Activated T-cell treated with anti-CD3 and anti-CD28 coated beads, Interleukin-2, amount 50 U/mL, for 4 hours (primary cell): ENCODE measurements around the gene TLE2. TPM values are rescaled to one million over a fixed set of nuclear protein-coding genes. Genes with fewer than 3 reads are reported as not detected.
"Not testable (repeated sequence)": the region's sequence is repeated elsewhere in the genome, so short reads cannot be mapped to it uniquely, and the experiment has no call there.

ENCODE experiments used
- ATAC-seq, 2 donors: fragments of 200-7000 bp; cut with Tn5 transposase; one replicate each; pipeline ENCODE4 v1.10.0; 2021
- DNase-seq: peaks from one replicate; pipeline ENCODE4 v3.0.0-alpha.2; 2020
- H3K27me3 Mint-ChIP-seq: one replicate; pipeline ENCODE4 v1.8.0; 2021; ENCODE audit warnings: low read depth, mixed read lengths
- H3K36me3 Mint-ChIP-seq: one replicate; pipeline ENCODE4 v1.8.0; 2022; ENCODE audit warnings: mixed read lengths; ENCODE audit not compliant: insufficient read depth
- H3K4me1 Mint-ChIP-seq: one replicate; pipeline ENCODE4 v1.8.0; 2021; ENCODE audit warnings: low read depth, mixed read lengths
- H3K4me3 Mint-ChIP-seq: one replicate; pipeline ENCODE4 v1.8.0; 2021; ENCODE audit warnings: mild to moderate bottlenecking, moderate library complexity, mixed read lengths
- H3K9me3 Mint-ChIP-seq: one replicate; pipeline ENCODE4 v1.8.0; 2021; ENCODE audit warnings: mixed read lengths
- total RNA-seq, 3 donors: library from RNA; stranded (reverse); gene quantifications; one replicate each; pipeline ENCODE4 v1.2.1, GENCODE V29; 2021

Gene TLE2
- total RNA-seq, 3 donors from 2014 or later, result 4.8 to 5.9 (median 5.7) TPM

DNA sequence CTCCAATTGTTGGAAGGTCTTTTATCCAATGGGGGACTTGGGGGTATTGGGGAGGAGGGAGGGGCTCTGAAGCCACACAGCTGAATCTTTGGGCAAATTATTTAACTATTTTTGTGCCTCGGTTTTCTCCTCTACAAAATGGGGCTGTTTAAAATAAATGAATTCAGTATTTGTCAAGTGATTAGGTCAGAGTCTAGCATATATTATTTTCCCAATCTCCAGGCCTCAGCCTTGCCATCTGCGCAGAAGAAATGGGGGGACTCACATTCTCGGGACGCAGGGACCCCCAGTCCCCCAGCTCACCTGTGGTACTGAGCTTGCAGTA lies 31.7 kb upstream of the TLE2 start:
- ATAC-seq (no peak), DNase-seq (no peak)
- Mint-ChIP-seq H3K4me3 (peak overlapping the region; percentile 80), H3K9me3 (no peaks in the 10 kb centered on the region), H3K4me1 (peaks cover 50% of the 10 kb centered on the region), H3K27me3 (no peaks in the 10 kb centered on the region), H3K36me3 (peaks cover 17% of the 10 kb centered on the region)

GRCh38 chr19:3059653-3060052 lies 30.6 kb upstream of the TLE2 start:
- DNase-seq, result no peak
- Mint-ChIP-seq H3K27me3 (no peaks in the 10 kb centered on the region), H3K4me3 (peak overlapping the region; percentile 80), H3K4me1 (peaks cover 52% of the 10 kb centered on the region), H3K36me3 (peaks cover 22% of the 10 kb centered on the region), H3K9me3 (no peaks in the 10 kb centered on the region)
- ATAC-seq, result no peak

DNA sequence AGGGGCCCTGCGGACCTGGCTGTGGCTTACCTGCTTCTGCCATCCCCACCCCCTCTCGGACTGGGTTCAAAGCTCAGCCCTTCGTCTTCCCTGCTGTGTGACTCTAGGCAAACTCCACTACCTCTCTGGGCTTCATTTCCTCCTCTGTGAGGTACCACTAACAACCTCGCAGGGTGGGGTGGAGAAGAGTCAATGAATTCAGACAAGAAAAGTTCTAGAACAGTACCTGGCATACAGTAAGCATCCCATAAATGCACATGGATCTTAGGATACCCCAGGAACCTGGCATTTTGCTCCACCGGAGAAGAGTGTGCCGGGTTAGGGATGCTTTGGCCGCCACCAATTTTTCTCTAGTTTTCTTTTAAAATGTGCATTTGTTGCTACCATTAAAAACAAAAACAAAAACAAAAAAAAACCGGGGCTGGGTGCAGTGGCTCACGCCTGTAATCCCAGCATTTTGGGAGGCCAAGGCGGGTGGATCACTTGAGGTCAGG lies 29.8 kb upstream of the TLE2 start:
- Mint-ChIP-seq H3K27me3 (no peaks in the 10 kb centered on the region), H3K36me3 (peaks cover 27% of the 10 kb centered on the region), H3K4me1 (peaks cover 55% of the 10 kb centered on the region), H3K9me3 (no peaks in the 10 kb centered on the region), H3K4me3 (no peak overlapping the region)
- no peak for ATAC-seq
- no peak for DNase-seq

DNA sequence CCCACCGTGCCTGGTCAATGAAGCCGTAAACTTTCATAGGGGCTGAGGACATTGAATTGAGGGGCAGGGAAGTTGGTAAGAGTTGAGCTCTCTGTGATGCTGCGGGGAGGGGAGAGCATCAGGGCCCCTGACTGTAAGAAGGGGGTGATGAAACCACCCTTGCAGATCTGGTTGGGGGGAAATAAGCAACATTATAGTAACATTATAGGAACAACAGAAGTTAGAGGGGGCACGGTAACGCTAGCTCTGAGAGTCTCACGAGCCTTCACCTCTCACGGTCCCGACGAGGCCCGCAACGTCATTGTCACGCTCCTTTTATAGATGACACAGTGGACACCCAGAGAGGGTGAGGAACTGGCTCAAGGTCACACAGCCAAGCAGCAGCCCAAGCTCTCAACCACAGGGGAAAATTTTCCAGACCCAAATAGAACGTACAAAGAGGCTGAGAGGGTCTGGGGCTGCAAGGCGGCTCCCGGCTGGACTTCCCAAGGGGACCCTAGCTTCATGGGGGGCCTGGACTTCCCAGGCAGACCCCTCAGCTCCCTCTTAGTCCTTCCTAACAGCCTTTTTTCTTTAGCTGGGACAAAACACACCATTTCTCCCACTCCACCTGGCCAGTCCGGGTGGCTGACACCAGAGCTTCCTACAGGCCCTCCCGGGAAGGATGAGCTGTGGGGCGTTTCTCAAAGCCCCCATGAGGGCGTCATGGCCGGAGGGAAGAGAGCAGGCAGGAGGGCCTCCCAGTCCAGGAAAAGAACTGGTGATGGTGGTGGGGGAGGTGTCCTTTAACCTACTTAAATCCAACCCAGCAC lies 29.1 kb upstream of the TLE2 start:
- peaks cover 52% of the 10 kb centered on the region for H3K4me1 Mint-ChIP-seq
- ATAC-seq (no peak), DNase-seq (no peak)
- no peaks in the 10 kb centered on the region for H3K9me3 Mint-ChIP-seq
- H3K27me3 Mint-ChIP-seq, result no peaks in the 10 kb centered on the region
- H3K36me3 Mint-ChIP-seq, result peaks cover 27% of the 10 kb centered on the region
- H3K4me3 Mint-ChIP-seq, result no peak overlapping the region

- DNase-seq, result no peak
- Mint-ChIP-seq H3K4me1 (peaks cover 50% of the 10 kb centered on the region), H3K36me3 (peaks cover 27% of the 10 kb centered on the region), H3K27me3 (no peaks in the 10 kb centered on the region), H3K9me3 (no peaks in the 10 kb centered on the region), H3K4me3 (no peak overlapping the region)
- no peak for ATAC-seq
Measured at GRCh38 chr19:3057275-3057714, 28.2 kb upstream of the TLE2 start.

GRCh38 chr19:3056417-3057088 lies 27.5 kb upstream of the TLE2 start:
- no peak for ATAC-seq
- peaks cover 52% of the 10 kb centered on the region for H3K4me1 Mint-ChIP-seq

DNA sequence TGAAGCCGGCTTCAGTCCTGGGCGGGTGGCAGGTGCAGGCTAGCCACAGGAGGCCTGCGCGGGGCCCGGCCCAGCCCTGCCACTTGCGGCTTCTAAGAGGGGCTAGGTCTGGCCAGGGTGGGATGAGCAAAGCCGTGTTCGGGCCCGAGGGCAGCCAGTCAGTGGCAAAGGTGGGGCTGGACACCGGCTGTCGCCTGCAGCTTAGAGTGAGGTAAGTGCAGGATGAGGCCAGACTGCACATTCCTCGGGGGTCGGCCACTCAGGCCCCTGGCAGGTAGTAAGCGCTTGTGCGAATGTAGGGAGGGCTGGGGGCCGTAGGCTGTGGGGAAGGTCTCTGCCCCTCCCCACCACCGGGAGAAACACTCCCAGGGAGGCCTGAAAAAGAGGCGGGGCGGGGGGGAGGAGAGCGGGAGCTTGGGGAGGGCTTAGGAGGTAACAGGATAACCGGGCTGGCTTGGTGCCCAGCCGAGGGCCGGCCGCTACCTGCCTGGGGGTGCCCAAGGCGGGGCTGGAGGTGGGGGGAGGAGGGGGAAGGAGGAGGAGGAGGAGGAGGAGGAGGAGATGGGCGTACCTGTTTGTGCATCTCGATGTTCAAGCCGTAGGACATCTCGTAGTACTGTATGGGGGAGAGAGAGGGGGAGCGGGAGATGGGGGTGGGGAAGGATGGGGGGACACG lies 26.8 kb upstream of the TLE2 start:
- H3K4me3 Mint-ChIP-seq, result no peak overlapping the region
- DNase-seq, result no peak
- no peaks in the 10 kb centered on the region for H3K9me3 Mint-ChIP-seq
- peaks cover 50% of the 10 kb centered on the region for H3K4me1 Mint-ChIP-seq
- peaks cover 27% of the 10 kb centered on the region for H3K36me3 Mint-ChIP-seq
- H3K27me3 Mint-ChIP-seq, result no peaks in the 10 kb centered on the region
- ATAC-seq, result no peak

More at GRCh38 chr19:3056417-3057088, 27.5 kb upstream of the TLE2 start:
- no peak overlapping the region for H3K4me3 Mint-ChIP-seq
- peaks cover 27% of the 10 kb centered on the region for H3K36me3 Mint-ChIP-seq
- no peak for DNase-seq
- H3K27me3 Mint-ChIP-seq, result no peaks in the 10 kb centered on the region
- no peaks in the 10 kb centered on the region for H3K9me3 Mint-ChIP-seq

- H3K4me3 Mint-ChIP-seq, result no peak overlapping the region
- peaks cover 44% of the 10 kb centered on the region for H3K4me1 Mint-ChIP-seq
- ATAC-seq (peak in 1 of 2 donors; percentile 23), DNase-seq (no peak)
- H3K9me3 Mint-ChIP-seq, result no peaks in the 10 kb centered on the region
- H3K36me3 Mint-ChIP-seq, result peaks cover 27% of the 10 kb centered on the region
- H3K27me3 Mint-ChIP-seq, result no peaks in the 10 kb centered on the region
Measured at GRCh38 chr19:3054972-3055740, 26.1 kb upstream of the TLE2 start.

- DNase-seq, result no peak
- H3K36me3 Mint-ChIP-seq, result peaks cover 27% of the 10 kb centered on the region
- H3K4me3 Mint-ChIP-seq, result no peak overlapping the region
- no peaks in the 10 kb centered on the region for H3K27me3 Mint-ChIP-seq
- H3K4me1 Mint-ChIP-seq, result peaks cover 39% of the 10 kb centered on the region
- ATAC-seq, result no peak
- H3K9me3 Mint-ChIP-seq, result no peaks in the 10 kb centered on the region
Measured at GRCh38 chr19:3054265-3054971, 25.3 kb upstream of the TLE2 start.

DNA sequence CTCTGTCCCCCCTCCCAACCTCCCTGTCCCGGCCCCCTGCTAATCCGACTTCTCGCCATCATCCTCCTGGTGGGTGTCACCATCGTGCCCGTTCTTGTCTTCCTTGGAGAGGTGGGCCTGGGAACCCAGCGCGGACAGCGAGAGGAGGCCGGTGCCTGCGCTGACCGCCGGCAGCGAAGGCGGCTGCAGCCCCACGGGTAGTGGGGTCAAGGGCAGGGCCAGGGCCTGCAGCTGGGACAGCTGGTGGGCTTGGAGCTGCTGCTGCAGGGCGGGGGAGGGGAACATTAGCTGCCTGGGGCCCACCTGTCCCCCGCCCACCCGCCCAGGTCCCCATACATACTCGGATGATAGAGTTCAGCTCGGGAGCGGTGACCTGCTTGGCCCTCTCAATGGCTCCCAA lies 24.7 kb upstream of the TLE2 start:
- DNase-seq (no peak), ATAC-seq (no peak)
- Mint-ChIP-seq H3K9me3 (no peaks in the 10 kb centered on the region), H3K27me3 (no peaks in the 10 kb centered on the region), H3K4me3 (no peak overlapping the region), H3K36me3 (peaks cover 26% of the 10 kb centered on the region), H3K4me1 (peaks cover 40% of the 10 kb centered on the region)

- DNase-seq (no peak), ATAC-seq (no peak)
- no peak overlapping the region for H3K4me3 Mint-ChIP-seq
- H3K4me1 Mint-ChIP-seq, result peaks cover 34% of the 10 kb centered on the region
- peaks cover 20% of the 10 kb centered on the region for H3K36me3 Mint-ChIP-seq
- no peaks in the 10 kb centered on the region for H3K27me3 Mint-ChIP-seq
- H3K9me3 Mint-ChIP-seq, result no peaks in the 10 kb centered on the region
Measured at GRCh38 chr19:3053218-3053621, 24.1 kb upstream of the TLE2 start.

GRCh38 chr19:3050016-3050415 lies 20.9 kb upstream of the TLE2 start:
- H3K4me3 Mint-ChIP-seq, H3K27me3 Mint-ChIP-seq, DNase-seq, ATAC-seq, H3K36me3 Mint-ChIP-seq, H3K9me3 Mint-ChIP-seq: not testable (repeated sequence)
- H3K4me1 Mint-ChIP-seq, result peaks cover 26% of the 10 kb centered on the region

DNA sequence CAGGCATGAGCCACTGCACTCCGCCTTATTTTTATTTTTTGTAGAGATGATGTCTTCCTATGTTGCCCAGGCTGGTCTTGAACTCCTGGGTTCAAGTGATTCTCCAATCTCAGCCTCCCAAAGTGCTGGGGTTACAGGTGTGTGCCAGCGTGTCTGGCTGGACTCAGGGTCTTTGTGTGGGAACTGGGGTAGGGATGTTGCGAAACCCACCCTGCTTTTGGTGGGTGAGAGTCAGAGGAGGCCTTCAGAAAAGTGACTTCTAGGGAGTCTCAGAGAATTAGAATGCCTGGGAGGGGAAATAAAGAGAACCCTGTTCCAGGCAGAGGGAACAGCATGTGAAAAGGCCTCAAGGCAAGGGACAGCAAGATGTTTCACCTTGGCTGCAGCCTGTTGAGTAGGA lies 20.0 kb upstream of the TLE2 start:
- DNase-seq (no peak), ATAC-seq (no peak)
- H3K4me3 Mint-ChIP-seq, result no peak overlapping the region
- H3K4me1 Mint-ChIP-seq, result peaks cover 19% of the 10 kb centered on the region
- H3K9me3 Mint-ChIP-seq, result no peaks in the 10 kb centered on the region
- no peaks in the 10 kb centered on the region for H3K36me3 Mint-ChIP-seq
- H3K27me3 Mint-ChIP-seq, result no peaks in the 10 kb centered on the region
